DOHH2 (cell line): ENCODE measurements around the gene AGBL4.
A peak's percentile ranks its signal among the peaks of the same experiment; 100 is the strongest.

Source experiments
- H3F3A ChIP-seq: fragments of 200-600 bp; sonication (generic), shearing (Covaris generic); 2 replicates; pipeline ENCODE4 v1.6.0; 2016; ENCODE audit warnings: antibody characterized with exemption, mild to moderate bottlenecking; ENCODE audit not compliant: control insufficient read depth, insufficient read depth
- H3K27ac ChIP-seq: fragments of 200-600 bp; sonication (generic); 2 replicates; pipeline ENCODE4 v1.5.1; 2014; ENCODE audit warnings: low read depth, mild to moderate bottlenecking, low read length, moderate library complexity
- H3K27me3 ChIP-seq: fragments of 200-600 bp; sonication (generic); 2 replicates; pipeline ENCODE4 v1.6.1; 2014; ENCODE audit warnings: mild to moderate bottlenecking, low read length, mixed read lengths; ENCODE audit not compliant: control insufficient read depth
- H3K36me3 ChIP-seq: fragments of 200-600 bp; sonication (generic); 2 replicates; pipeline ENCODE4 v1.6.1; 2014; ENCODE audit warnings: mild to moderate bottlenecking, low read length, moderate library complexity, mixed read lengths; ENCODE audit not compliant: control insufficient read depth
- H3K4me1 ChIP-seq: fragments of 200-600 bp; sonication (generic); 2 replicates; pipeline ENCODE4 v1.6.1; 2014; ENCODE audit warnings: mild to moderate bottlenecking, low read length, mixed read lengths; ENCODE audit not compliant: control insufficient read depth
- H3K4me2 ChIP-seq: fragments of 200-600 bp; sonication (generic); 2 replicates; pipeline ENCODE4 v1.6.0; 2014; ENCODE audit warnings: mild to moderate bottlenecking, low read length, moderate library complexity
- H3K4me3 ChIP-seq: fragments of 200-600 bp; sonication (generic); 2 replicates; pipeline ENCODE4 v1.5.1; 2014; ENCODE audit warnings: mild to moderate bottlenecking, low read length, mixed read lengths
- H3K79me2 ChIP-seq: fragments of 200-600 bp; sonication (generic); 2 replicates; pipeline ENCODE4 v1.6.1; 2014; ENCODE audit warnings: mild to moderate bottlenecking, low read length, mixed read lengths; ENCODE audit not compliant: control insufficient read depth
- H3K9me2 ChIP-seq: fragments of 200-600 bp; sonication (generic); replicated peaks from 2 replicates; pipeline ENCODE4 v1.6.1; 2014; ENCODE audit warnings: mild to moderate bottlenecking, low read length, mixed read lengths; ENCODE audit not compliant: control insufficient read depth
- H3K9me3 ChIP-seq: fragments of 200-600 bp; sonication (generic); 2 replicates; pipeline ENCODE4 v1.6.1; 2014; ENCODE audit warnings: antibody characterized with exemption, low read length, mixed read lengths; ENCODE audit not compliant: control insufficient read depth, insufficient read depth
- H4K20me1 ChIP-seq: fragments of 200-600 bp; sonication (generic); 2 replicates; pipeline ENCODE4 v1.6.0; 2014; ENCODE audit warnings: low read depth, mild to moderate bottlenecking, antibody characterized with exemption, low read length, moderate library complexity; ENCODE audit not compliant: control insufficient read depth, insufficient read depth
- CTCF ChIP-seq: fragments of 200-600 bp; sonication (generic); IDR thresholded peaks from one replicate; pipeline ENCODE4 v1.5.1; 2014; ENCODE audit warnings: antibody characterized with exemption, mild to moderate bottlenecking, low read depth, low read length; ENCODE audit not compliant: poor library complexity, severe bottlenecking
- EZH2phosphoT487 ChIP-seq: fragments of 200-600 bp; sonication (generic); IDR thresholded peaks from 2 replicates; pipeline ENCODE4 v1.6.1; 2017; ENCODE audit warnings: borderline replicate concordance, mild to moderate bottlenecking, antibody characterized with exemption, low read length, moderate library complexity, mixed read lengths

Gene AGBL4

GRCh38 chr1:48572646-48573258, 1451.0 kb downstream of the AGBL4 start:
- no peaks in the 10 kb centered on the region for H3K79me2 ChIP-seq
- H3K4me3 ChIP-seq = no peak overlapping the region
- no peak overlapping the region for H3K27ac ChIP-seq
- H3K9me3 ChIP-seq = no peaks in the 10 kb centered on the region
- no peaks in the 10 kb centered on the region; the same call in 1 of the 2 replicates for H3K27me3 ChIP-seq
- H3K4me1 ChIP-seq = no peaks in the 10 kb centered on the region
- no peaks in the 10 kb centered on the region for H3F3A ChIP-seq
- no peak overlapping the region for H3K4me2 ChIP-seq
- no peaks in the 10 kb centered on the region for H3K36me3 ChIP-seq
- TF ChIP-seq CTCF = peak; percentile 54
- TF ChIP-seq EZH2phosphoT487 = no peak
- H4K20me1 ChIP-seq = no peaks in the 10 kb centered on the region
- H3K9me2 ChIP-seq = no peaks in the 10 kb centered on the region

- Histone ChIP-seq H4K20me1 (no peaks in the 10 kb centered on the region), H3K9me2 (no peaks in the 10 kb centered on the region), H3K36me3 (no peaks in the 10 kb centered on the region), H3K27me3 (no peaks in the 10 kb centered on the region; the same call in 1 of the 2 replicates), H3K79me2 (no peaks in the 10 kb centered on the region), H3K4me3 (no peak overlapping the region), H3F3A (no peaks in the 10 kb centered on the region), H3K4me2 (no peak overlapping the region), H3K9me3 (no peaks in the 10 kb centered on the region), H3K4me1 (no peaks in the 10 kb centered on the region), H3K27ac (no peak overlapping the region)
- TF ChIP-seq EZH2phosphoT487 = no peak
- no peak for TF ChIP-seq CTCF
These were observed 1451.6 kb downstream of the AGBL4 start for GRCh38 chr1:48572134-48572533.

GRCh38 chr1:48571303-48571987, 1452.3 kb downstream of the AGBL4 start:
- TF ChIP-seq EZH2phosphoT487 (no peak), CTCF (no peak)

More at GRCh38 chr1:48571303-48571987, 1452.3 kb downstream of the AGBL4 start:
- H3K36me3 ChIP-seq = no peaks in the 10 kb centered on the region
- H3K4me3 ChIP-seq = no peak overlapping the region
- H3F3A ChIP-seq = no peaks in the 10 kb centered on the region
- no peaks in the 10 kb centered on the region for H4K20me1 ChIP-seq
- no peaks in the 10 kb centered on the region for H3K79me2 ChIP-seq
- no peaks in the 10 kb centered on the region for H3K9me2 ChIP-seq
- H3K27ac ChIP-seq = no peak overlapping the region
- no peaks in the 10 kb centered on the region for H3K9me3 ChIP-seq
- H3K4me2 ChIP-seq = no peak overlapping the region
- H3K4me1 ChIP-seq = no peaks in the 10 kb centered on the region
- no peaks in the 10 kb centered on the region; the same call in 1 of the 2 replicates for H3K27me3 ChIP-seq
